ENCODE measurements around the gene STAMBPL1.

STAMBPL1 gene

DNA sequence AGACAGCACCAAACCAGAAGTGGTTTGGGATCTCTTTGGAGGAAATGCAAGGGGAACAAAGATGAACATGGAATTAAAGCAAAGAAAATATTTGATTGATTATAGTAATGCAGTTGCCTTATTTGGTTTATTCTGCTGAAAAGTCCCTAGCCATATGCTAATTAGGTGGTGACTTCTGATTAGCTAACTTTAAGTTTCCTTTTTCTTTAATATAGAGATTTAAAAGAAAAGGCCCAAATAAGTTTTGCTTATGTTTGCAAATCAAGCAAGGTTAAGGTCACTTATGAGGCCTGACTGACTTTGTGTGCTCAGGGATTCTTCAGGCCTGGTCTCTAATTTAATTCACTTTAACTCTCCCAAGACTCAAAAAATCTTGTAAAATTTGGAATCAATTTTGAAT lies 22.2 kb upstream of the STAMBPL1 start:
- no peak for DNase-seq (ENCODE audit: low spot score)

DNA sequence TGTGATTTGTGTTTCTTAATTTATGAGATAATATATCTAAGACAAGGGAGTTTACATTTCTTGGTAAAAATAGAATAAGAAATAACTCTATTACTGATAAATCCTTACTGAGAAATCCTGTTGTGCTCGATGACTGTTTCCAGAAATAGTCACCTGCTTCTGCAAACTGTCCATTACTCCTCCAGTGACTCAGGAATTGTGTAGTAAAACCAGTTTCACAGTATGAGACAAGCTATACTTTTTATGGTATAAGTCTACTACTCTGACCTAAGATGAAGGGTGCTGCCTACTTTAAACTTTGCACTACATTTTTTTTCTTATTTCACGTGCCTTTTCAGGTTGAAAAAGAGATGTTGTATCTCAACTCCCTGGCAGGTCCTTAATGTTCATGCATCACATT lies 21.6 kb upstream of the STAMBPL1 start:
- DNase-seq (ENCODE audit: low spot score): no peak

DNA sequence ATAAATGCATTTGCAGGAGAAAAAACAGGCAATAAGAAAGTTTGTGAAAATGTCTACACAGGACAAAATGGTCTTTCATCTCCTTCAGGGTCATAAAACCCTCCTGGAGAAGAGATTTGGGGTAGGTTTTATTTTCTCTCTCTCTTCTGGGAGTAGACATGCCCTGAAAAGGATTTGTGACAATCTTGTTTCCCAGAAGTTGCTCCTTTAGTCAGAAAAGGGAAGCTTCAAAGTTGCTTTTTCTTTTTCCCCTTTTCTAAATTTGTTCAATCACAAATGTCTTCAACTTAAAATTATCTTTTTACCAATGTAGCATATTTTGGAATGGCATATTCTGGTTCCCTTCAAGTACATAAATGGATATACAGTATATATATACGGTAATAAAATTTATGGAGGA lies 19.0 kb upstream of the STAMBPL1 start:
- DNase-seq (ENCODE audit: low spot score): no peak

DNA sequence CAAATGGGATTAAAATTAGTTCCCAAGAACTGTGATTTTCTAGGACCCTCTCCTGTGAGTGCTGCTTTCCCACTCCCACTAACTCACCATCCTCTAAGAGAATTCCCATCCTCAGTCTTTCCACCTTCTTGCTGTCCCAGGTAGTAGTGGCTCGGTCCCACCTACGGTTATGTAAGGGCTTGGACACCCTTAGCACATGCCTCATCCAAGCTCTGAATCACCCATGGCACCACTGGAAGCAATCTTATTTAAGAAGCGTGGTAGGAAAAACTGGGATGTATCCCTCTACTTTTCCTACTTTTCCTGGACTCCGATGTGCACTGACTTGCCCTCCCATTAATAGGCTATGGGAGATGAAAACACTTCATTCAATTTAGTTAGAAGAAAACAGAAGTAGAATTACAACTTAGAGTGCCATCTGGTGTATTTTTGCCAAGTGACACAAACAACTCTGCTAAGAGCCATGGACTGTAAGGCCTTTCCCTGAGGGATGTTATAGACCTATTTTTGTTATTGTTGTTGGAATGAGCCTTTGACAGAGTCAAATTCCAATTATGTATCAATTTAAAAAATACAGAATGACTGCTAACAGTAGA lies 14.7 kb upstream of the STAMBPL1 start:
- no peak for DNase-seq (ENCODE audit: low spot score)

DNA sequence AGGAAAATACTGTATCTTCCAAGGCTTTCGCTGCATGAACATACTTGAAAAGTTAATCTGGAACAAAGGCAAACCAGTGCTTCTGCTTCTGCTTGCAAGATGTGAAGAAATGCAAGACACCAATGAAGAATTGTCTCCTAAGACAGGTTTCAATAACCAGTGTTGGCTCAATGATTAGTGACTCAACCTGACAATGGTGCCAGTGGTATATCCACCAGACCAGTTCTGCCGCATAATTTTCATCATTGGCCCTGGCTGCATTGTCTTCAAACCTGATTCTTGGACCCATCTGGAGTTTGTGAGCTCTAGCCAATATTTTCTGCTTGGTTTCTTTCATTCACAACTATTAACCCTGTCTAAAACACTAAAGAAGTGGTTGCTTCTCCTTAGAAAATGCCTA lies 13.6 kb upstream of the STAMBPL1 start:
- DNase-seq (ENCODE audit: low spot score): no peak

DNA sequence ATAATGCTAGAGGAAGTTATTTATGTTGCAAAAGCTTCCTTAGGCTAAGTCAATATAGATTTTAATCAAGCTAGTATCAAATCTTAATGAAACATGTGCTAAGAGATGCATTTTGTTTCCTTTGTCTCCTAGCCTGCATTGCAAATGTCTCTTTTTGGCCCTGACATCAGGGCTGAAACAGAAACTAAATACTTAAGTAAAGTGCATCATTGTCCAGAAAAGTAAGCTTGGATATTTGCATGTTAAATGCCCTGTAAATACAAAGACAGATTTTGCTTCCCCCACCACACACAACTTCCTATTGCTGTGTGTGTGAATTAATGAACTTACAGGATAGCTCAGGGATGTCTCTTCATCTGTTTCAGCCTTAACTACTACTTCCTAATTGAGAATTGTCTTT lies 10.0 kb upstream of the STAMBPL1 start:
- no peak for DNase-seq (ENCODE audit: low spot score)

DNA sequence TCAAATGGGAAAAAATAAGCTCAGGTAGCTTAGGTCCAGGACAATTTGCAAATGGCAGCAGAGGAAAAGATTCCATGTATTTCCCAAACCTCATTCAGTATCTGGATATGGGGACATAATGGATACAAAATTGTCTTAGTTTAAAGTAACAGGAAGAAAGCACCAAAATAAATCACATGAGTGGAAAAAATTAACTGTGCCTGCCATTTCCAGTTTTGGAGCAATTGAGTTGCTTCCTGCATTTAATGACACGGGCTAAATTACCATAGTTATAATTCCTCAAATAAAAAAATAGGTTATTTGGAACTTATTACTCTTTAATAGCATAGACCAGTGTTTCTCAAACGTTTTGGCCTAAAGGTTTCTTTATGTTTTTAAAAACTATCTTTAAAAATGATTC lies 6.3 kb upstream of the STAMBPL1 start:
- no peak for DNase-seq (ENCODE audit: low spot score)

DNA sequence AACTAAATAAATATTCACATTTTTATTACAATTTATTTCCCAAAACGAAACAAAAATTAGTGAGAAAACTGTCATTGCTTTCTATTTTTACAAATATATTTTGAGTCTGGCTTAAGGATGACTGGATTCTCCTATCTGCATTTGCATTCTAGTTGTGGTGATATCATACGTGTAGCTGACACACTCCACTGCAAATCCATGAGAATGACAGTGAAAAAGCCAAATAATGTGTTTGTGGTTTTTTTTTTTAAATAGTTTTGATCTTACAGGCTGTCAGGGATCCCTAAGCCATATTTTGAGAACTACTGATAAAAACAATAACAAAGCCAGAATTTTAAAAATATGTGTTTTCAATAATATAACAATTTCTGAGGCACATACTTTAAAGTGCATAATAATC lies 5.8 kb upstream of the STAMBPL1 start:
- peak; percentile 32 for DNase-seq (ENCODE audit: low spot score)

DNA sequence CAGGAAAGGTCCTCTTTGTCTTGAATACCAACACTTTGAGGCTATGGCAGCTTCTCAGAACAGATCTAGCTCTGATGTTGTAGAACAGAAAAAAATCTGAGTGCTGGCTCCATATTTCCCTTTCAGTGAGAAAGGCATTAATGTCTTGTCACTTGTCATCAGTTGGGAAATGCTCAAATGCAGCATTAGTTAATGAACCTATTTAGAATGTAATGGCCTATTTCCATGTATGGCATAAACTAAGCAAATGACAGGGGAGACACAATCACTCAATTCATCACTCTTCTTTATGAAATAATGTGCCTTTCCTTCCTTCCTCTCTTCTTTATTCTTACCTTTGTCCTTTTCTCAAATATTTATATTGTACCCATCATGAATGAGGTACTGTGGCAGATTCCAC lies 5.0 kb upstream of the STAMBPL1 start:
- no peak for DNase-seq (ENCODE audit: low spot score)

DNA sequence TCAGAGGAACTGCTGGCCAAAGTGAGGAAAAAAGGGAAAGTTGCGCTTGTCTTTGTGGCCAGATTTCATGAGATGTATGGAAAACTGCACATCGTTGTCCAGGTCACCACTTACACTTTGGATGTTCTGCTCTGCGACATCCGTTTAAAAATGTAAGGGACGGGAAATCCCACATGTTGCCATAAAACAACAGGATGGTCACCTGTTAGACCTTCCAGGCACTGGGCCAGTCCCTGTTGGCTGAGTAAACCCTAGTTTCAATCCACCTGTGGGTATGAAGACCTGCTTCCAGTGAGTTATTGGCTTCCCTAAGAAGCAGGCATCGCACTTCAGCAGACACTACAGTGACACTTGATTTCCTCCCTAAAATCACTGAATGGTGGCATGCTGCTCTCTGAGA lies 2.7 kb upstream of the STAMBPL1 start:
- DNase-seq (ENCODE audit: low spot score): no peak

DNA sequence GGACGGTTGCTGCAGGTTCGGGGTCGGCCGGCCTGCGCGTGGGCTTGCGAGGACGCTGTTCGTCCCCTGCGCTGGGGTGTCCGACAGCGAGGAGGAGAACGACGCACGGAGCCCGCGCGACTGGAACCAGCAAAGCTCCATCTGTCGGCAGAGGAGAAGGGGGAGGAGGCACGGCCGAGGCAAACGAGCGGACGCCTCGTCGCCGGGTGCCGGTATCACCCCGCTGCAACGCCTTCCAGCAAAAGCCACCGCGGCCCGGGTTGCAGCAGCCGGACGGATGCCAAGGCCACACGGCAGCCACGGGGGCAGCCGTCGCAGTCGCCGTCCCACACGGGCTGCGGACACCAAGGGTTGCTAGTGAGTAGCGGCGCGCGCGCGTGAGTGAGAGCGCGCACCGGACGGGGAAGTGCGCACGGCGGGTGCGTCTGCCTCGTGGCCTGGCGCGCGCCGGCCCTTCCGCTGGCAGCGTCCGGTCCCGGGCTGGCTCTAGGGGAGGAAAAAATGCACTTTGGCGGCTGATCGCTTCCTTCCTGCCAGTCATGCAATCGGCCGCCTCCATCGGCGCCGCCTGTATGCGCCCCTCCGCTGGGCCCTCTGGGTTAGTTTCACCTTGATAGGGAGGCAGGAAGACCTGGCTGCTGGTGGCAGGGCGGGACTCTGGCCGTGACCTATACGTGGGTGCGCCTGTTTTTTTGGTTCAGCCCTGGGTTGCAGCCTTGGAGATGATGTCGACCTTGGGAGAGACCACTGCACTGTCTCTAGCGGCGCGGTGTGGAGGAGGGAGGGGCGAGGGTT lies 434 bp downstream of the STAMBPL1 start:
- DNase-seq (ENCODE audit: low spot score): peak; percentile 91

DNA sequence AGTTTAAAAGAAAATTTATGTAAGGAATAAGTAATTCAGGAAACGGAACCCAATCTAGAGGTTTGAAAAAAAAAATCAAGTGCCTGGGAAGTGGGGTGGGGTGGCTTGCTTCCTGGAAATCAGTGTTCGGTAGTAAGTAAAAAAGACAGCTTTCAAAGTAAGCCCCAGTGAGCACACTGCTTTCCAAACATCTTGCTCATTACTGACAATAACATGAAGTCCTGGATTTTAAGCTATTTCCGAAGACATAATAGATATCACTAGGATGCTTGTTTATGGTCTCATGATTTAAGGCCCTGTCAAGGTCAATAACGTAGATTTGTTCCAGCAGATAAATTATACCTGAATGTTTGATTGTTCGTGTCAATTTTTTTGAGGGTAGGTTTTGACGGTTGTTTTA lies 1.3 kb downstream of the STAMBPL1 start:
- DNase-seq (ENCODE audit: low spot score): no peak

DNA sequence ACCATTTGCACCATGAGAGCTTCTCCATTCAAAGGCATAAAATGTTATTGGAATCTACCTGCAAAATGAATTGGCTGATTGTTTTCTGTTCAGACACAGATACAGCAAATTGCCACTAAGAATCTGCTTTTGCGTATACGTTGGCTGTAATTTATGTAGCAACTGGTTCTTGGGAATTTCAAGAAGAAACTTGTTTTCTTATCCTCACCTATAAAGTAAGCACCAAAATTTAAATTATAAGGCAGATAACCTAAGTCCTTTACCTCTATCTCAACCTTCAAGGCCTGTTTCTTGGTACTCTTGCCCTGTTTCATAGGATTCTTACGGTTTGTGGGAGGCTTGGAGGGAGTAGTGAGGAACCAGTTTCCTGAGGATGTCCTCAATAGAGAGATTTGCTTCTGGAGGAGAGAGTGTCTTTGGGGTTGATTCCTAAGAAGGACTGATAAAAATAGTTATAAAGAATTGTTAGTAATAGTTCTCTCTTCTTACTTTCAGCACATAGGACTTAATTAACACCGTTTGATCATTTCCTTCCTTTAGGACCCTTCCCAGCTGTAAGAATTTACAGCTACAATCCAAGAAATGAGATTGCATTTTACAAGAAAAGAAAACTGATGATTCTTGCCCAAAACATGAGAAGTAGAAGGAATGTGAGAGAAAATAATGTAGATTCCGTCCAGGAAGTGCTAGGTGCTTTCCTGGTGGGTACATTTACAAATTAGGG lies 2.0 kb downstream of the STAMBPL1 start:
- DNase-seq (ENCODE audit: low spot score): no peak

DNA sequence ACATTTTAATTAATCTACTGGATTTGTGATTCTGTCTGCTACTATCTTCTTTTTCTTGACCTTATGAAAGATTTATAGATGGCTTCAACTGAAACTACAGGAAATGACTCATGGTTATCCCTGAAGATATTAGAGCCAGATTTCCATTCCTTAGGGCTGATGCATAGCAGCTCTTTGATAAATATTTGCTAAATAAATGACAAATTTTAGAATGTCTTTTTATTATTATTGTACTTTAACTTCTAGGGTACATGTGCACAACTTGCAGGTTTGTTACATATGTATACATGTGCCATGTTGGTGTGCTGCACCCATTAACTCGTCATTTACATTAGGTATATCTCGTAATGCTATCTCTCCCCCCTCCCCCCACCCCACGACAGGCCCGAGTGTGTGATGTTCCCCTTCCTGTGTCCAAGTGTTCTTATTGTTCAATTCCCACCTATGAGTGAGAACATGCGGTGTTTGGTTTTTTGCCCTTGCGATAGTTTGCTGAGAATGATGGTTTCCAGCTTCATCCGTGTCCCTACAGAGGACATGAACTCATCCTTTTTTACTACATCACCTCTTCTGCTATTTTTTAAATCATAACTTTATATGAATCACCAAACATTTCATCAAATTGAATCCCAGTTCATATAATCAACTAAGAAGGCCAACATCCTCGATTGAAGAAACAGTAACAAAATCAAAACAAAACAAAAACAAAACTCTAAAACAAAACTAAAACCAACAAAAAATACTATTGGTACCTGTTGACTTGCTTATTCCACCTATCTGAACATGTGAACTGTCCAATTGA lies 2.8 kb downstream of the STAMBPL1 start:
- peak; percentile 64 for DNase-seq (ENCODE audit: low spot score)

DNA sequence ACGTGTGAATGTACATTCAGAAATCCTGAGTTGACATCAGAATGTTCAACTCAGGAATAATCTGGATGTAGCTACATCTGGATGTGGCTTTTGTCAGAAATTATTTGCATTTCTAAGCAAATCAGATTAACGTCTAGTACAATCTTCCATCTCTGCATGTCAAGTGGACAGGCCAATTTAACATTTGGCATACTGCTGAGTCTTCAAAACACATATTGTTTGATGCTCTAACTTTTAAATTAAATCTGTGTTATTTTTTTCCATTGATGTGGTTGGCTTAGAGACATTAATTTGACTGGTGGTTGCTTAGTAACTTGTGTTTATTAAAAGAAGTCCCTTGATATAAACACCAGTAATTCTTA lies 3.4 kb downstream of the STAMBPL1 start:
- DNase-seq (ENCODE audit: low spot score): no peak

DNA sequence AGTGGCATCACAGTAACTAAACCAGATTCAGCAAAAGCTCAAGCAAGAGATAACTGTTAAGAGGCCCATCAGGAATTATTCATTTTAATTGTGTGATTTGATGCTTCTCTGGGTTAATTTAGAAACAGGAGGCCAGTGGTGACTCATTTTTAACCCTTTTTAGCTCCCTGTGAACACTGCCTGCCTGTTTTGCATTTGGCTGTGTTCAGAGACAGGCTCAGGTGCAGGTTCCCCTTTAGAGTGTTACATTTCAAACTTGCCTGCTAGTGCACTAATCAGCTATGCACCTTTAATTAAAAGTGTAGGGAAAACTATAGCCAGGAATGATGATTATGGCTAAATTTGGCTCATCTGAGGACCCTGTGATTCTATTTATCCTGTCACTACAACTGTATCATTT lies 6.5 kb downstream of the STAMBPL1 start:
- DNase-seq (ENCODE audit: low spot score): no peak

DNA sequence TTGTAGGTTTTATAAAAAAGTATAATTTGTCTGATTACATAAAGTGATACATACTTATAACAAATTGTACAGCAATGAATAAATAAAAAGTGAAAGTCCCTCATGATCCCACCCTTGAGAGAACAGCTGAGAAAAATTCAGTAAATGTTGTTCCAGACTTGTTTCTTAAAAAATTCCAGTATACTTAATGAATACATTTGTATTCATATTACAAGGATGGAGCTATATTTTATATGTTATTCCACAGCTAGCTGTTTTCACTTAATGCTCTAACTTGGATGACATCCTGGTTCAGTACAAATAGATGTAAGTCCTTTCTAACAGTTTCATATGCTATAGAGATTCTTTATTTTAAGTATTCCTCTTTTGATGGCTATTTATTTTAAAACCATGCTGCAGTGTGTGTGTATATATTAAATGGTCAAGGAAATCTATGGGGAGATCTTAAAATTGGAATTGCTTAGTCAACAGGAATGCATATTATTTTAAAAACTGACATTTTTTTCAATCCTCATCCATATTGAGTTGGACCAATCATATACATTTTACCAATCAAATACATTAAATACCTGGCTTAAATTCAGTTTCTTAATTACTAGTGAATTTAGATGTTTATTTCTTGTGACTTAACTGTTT lies 8.9 kb downstream of the STAMBPL1 start:
- DNase-seq (ENCODE audit: low spot score): no peak

DNA sequence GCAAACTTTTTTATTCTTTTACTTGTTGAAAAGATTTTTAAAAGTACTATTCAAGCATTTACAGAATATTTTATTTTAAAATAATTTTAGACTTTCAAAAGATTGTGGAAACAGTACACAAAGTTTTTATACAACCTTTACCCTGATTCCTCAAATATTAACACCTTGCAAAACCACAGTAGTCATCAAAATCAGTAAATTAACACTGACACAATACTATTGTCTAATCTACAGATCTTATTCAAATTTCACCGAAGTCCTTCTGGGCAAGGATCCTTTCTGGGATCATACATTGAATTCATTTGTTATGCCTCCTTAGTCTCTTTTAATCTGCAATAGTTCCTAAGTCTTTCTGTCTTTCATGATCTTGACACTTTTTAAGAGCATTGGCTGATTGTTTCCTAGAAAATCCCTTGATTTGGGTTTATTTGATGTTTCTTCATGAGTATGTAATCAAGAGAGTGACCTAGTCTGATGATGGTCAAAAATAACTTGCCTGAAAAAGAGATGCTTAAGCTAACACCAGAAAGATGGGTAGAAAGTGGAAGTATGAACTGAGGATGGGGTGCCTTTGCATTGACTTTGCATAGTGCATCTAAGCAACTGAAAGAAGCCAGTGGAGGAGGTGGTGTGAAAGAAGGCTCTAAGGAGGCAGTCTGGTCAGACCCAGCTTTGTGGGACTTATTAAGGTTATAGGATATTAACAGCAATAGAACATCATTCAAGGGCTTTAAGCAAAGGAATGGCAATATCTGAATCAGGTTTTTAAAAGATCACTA lies 9.7 kb downstream of the STAMBPL1 start:
- DNase-seq (ENCODE audit: low spot score): no peak

DNA sequence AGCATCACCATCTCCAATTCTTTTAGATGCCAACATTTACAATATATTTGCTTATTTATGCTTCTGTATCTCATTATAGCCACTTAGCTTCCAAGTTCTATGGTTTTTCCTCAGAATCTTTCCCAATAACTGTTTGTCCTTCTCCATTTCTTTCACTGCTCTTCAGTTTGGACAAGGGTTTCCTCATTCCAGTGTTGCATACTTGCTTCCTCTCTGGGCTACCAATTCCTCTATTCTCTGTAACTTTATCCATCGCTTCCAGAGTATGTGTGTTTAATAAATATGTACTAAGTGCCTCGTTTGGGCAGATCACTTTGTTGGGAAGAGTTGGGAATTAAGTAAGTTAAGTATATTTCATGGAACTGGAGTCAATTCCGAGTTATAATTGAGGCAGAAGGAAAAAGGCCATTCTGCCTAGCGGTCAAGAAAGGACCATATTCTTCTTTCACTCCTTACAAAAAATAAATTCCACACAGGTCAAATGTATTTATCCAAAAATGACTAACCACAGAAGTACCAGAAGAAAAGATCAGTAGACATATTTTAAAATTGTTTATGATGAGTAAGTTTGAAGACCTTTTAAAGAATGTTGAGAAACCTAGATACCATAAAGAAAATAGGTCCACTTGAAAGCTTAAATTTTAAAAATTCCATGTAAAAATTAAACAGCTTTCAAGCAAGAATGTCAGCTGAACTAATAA lies 10.8 kb downstream of the STAMBPL1 start:
- no peak for DNase-seq (ENCODE audit: low spot score)

DNA sequence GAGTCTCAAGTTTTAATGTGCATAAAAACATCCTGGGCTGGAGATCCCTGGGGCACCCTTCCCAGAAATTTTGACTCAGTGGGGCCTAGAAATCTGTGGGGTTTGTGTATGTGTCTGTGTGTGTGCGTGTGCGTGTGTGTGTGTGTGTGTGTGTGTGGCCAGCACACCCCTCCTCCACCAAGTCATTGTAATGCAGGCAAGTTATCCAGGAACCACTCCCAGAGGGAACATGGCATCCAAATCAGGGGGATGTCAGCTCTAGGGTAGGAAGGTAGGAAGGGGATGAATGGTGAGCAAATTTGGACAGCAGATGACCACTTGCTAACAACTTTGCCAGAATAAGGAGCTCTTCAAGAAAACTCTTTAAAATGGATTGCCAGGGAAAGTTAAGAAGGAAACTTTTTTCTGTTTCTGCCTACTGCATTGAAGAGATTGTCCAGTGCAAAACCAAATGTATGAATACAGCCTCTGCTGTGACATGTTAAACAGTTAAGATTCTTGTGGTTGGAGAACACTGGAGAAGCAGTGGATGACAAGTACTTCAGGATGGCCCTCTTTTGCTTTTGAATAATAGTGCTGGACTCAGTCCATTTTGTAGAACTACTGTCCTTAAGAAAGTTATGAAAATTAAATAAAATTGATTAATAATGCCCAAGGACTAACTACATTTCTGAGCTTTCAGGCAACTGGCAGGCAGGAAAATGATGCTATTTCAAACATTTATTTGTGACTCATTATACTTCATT lies 12.3 kb downstream of the STAMBPL1 start:
- peak; percentile 54 for DNase-seq (ENCODE audit: low spot score)
